ENCODE data around the gene TBX2.
"Not testable (repeated sequence)": the region's sequence is repeated elsewhere in the genome, so short reads cannot be mapped to it uniquely, and the experiment has no call there.

Gene TBX2

DNA sequence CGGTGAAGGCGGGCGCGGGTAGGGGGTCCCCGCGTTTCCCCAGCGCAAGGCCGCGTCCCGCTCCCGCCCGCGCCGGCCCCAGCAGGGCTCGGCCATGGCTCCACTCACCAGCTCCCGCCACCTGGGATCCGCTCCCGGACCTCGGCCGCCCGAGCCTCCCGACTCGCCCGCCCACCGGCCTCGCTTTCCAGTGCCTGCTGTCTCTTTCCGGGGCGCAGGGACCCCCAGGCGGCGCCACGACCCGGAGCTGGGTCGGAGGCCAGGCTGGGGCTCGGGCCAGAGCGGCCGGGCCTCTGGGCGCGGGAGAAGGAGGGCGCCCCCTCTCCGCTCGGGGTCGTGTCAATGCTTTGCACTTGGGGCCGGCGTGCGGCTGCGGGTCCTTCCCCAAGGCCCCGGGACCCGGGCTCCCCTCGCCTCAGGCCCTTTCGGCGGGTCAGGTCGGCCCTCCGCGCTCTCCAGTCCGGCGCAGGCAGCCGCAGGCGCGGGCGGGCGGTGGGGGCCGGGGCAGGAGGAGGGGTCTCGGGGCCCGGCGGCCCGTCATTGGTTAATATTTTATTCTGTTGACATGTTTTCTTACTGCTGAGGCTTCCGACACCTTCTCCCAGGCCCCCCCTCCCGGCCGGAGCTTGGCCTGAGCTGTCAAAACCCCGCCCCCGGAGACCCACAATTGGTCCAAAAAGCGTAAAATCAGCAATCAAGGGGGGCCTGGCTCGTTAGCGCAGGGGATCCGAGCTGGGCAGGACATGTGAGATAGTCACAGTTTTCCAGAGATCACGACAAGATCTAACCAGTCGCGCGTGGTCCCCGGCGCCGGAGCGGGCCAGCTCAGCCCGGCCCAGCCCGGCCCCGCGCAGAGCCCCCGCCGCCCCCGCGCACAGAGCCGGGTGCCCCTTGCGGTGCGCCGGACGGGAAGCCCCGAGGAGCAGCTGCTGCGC, at the start of gene TBX2:
TSS of gene TBX2 (plus strand) at position 713 of the 935 bp plus-strand sequence. CDS start 334 bp downstream, outside the sequence.
- DNase-seq, result peak; percentile 84

DNA sequence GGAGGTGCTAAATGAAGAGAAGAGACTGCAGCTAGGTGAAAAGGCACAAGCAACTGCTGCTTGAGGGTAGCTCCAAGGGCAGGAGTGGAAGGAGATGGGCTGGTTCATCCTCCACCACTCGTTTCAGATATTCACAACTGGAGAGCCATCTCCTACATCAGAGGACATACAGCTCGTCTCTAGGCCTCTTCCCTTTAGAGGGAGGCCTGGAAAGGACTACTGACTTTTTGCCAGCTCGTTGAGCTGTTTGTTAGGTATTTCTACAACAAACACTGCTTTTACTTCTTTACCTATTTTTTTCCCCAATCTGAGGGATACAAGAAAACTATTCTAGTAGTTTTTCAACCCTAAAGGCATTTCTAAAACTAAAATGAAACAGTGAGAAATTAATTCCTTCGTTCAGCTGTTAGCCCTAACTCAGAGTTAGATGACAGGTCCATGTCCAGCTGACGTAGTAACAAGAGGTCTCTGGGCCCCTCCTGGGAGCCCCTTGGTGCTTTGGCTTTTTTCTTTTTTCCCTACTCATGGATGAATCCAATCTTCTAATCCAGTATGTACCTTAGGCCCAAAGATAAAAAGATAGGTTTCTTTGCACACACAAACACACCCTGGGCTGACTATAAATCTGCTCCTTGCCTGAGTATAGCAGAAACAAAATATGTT, 47.8 kb upstream of the TBX2 start:
- DNase-seq, result no peak

DNA sequence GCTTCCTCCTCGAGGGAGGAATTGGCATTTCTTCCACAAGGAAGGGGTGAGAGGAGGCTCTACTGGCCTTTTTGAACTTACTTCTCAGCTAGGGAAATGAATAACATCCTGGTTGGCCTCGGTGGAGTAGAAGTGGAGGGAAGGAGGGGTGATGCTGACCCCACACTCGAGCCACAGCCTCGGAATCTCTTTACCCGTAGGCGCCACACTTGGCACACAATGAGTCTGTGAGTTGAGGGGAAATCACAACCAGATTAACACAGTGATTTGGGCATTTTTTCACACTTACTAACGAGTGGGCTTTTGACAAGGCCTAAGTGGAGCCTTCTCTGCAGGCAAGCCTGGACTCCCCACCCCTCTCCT, 47.3 kb upstream of the TBX2 start:
- DNase-seq, result no peak

DNA sequence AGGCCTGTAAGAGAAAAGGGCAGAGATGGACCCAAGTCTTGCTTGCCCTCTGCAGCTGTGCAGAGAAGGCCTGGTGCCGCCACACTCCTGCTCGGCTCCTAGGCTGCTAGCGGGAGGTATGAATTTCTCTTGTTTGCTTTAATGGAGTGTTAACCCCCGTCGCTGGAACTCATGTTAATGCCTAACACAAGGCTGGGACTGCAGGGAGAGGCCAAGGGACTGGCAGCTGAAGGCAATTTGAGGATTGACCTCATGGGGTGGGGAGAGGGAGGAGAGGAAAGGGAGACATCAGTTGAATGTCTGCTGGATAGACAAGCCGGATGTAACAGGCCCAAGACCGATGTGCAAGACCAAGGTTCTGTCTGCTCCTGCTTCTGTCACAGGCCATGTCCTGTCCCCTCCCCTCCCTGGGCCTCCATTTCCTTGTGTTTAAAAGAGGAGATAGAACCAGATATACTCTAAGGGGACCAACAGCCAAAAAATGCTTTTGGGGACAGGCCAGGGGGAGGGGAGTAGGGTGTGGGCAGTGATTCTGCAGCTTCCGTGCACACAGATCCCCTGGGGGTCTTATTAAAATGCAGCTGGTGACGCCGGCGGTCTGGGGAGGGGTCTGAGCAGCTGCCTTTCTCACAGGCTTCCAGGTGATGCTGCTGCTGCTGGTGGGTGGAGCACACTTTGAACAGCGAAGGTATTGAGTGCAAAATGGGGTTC, 46.7 kb upstream of the TBX2 start:
- DNase-seq, result no peak

DNA sequence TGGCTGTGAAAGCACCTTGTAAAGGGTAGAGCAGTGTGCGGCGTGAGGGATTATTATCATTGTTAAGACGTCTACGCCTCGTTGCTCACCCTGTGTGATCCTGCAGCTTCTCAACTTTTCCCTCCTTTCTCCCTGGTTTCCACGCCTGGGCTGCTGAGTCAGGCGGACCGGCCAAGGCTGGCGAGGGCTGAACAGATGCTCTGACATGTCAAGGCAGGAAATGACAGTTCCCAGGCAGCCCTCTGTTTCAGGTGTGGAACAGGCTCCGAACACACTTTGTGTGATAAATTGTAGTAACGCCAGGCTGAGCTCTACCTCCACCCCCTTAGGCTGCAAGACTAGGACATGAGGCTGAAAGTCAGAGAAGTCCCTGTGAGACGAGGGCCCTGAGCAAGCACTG, 46.0 kb upstream of the TBX2 start:
- DNase-seq, result no peak

DNA sequence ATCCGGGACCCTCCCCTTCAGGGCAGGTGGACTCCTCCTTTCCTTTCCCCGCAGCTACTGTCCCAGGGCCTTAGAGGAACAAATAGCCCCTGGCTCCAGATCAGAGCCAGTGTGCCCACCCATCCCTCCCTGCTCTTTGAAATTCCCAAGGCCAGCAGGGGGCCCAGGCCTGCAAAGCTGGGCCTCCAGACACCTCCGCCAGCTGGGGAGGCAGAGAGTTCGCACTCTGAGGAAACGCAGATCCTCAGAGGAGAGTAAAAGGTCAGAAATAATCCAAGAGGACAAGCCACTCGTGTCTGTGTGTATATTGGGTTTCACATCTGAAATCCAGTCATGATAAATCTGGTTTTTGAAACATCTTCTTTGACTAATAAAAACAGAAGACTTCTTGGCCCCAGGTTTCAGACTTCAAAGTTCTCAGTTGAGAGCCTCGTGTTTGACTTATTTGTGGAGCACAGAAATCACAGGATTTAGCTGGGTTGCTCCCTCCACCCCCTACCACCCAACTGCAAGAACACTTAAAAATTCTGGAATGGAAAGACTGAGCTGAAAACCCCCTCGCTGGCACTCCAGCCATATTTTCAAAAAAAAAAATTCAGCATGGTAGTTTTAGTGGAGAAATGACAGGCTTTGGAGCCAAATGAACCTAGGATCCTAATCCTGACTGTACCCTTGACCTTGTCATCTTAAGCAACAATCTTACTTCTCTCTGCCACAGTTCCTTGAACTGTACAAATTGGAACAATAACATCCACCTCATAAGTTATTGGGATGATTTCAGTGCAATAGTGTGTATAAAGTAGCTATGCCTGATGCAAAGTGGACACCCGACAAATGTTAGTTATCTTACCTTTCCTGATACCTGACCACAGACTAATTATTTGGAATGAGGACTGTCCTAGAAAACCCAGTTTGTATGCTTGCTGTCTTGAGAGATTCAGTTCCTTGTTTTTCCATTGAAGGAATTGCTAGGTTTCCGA, 44.5 kb upstream of the TBX2 start:
- DNase-seq, result no peak

DNA sequence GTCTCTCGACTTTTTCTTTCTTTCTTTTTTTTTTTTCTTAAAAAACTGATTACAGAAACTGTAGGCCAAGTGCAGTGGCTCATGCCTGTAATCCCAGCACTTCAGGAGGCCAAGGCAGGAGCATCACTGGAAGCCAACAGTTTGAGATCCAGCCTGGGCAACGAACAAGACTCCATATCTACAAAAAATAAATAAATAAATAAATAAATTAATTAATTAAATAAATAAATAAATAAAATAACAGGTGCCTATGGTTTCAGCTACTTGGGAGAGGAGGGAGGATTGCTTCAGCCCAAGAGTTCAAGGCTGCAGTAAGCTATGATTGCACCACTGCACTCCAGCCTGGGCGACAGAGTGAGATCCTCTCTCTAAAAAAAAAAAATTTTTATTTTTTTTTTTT, 42.6 kb upstream of the TBX2 start:
- not testable (repeated sequence) for DNase-seq

DNA sequence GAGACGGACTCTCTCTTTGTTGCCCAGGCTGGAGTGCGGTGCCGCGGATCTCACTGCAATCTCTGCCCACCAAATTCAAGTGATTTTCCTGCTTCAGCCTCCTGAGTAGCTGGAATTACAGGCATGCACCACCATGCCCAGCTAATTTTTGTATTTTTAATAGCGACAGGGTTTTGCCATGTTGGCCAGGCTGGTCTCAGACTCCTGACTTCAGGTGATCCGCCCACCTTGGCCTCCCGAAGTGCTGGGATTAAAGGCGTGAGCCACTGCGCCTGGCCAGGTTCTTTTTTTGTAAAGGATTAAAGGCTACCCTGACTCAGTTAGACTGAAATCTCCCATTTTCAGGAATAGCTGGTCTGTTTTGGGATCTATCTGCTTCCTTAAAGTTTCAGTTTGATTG, 40.1 kb upstream of the TBX2 start:
- not testable (repeated sequence) for DNase-seq

DNA sequence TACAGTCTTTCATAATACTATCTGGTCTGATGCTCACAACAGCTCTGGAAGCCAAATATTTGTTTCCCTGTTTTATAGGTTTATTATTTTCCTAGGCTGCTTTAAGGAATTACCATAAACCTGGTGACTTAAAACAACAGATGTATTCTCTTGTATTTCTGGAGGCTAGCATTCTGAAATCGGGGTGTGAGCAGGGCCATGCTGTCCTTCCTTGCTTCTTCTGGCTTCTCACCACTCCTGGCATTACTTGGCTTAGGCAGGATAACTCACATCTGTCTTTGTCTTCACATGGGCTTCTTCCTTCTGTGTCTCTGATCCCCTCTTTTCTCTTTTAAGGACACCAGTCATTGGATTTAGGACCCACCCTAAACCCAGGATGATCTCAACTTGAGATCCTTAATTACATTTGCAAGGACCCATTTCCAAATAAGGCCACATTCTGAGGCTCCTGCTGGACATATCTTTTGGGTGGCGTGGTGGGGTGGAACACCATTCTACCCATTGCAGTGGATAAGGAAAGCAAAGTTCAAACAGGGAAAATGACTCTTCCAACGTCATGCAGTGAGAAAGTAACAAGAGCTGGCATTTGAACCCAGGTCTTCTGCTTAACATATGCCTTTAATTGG, 39.2 kb upstream of the TBX2 start:
- DNase-seq, result no peak

DNA sequence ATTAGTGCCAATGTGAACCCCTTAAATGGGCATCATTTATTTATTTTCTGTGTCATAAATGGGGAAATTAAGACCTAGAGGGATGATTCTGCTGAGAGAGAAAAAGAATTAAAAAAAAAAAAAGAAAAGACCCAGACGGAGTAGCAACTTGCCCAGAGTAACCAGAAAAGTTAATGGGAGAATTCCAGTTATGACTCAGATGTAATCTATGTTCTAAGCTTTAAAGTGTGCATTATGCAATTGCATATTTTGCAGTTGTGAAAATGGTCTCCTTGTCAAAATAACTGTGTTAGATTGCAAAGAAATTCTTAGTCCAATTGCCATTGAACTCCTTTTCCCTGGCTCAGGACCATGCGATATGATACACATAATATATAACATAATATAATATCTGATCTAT, 38.6 kb upstream of the TBX2 start:
- DNase-seq, result no peak

DNA sequence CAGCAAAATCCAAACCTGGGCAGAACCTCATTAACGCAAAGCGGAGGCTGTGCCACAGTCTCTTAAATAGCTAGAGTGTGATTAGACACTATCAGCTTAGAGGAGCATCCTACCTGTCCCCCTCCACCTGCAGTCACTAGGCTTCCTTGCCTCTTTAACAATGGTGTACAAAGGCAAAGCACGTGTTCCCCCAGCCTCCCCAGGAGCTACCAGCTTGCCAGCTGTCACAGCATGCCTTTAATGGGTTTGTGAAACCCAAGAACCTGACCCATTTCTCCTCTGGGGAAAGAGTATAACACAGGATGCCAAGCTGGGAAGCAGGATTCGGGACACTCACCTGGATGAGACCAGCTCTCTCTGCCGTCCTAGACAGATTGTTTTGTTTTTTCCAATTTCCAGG, 37.2 kb upstream of the TBX2 start:
- DNase-seq, result no peak

DNA sequence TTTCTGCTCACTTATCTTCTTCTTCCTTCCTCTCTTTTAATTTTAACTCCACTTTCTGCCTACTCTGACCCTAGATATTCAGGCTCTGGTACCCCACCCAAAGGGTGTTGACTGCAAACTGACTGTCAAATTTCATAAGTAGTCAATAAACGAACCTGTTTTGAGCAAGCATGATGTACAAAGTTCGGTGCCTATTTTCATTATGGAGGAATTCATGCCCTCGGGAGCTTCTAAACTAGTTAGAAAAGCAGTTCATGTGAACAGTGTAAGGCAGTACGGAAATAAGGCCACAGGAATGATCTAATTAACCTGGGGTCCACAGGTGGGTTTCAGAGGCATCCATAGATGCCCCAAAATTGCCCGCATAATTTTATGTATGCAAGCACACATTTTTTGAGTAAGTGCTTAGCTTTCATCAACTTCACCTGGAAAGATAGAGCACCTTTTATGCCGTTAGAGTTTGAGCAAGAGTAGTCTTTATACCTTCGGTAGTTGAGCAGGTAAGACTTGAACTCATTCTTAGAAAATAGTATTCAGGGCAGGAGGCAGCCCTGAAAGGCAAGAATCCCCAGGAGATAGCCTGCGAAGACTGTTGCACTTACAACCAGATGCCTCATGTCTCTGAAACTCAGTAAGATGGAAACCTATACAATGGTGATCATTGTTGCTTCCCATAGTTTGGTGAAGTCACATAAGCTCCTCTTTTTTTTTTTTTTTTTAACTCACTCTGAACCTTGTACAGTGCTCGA, 36.6 kb upstream of the TBX2 start:
- DNase-seq, result no peak

DNA sequence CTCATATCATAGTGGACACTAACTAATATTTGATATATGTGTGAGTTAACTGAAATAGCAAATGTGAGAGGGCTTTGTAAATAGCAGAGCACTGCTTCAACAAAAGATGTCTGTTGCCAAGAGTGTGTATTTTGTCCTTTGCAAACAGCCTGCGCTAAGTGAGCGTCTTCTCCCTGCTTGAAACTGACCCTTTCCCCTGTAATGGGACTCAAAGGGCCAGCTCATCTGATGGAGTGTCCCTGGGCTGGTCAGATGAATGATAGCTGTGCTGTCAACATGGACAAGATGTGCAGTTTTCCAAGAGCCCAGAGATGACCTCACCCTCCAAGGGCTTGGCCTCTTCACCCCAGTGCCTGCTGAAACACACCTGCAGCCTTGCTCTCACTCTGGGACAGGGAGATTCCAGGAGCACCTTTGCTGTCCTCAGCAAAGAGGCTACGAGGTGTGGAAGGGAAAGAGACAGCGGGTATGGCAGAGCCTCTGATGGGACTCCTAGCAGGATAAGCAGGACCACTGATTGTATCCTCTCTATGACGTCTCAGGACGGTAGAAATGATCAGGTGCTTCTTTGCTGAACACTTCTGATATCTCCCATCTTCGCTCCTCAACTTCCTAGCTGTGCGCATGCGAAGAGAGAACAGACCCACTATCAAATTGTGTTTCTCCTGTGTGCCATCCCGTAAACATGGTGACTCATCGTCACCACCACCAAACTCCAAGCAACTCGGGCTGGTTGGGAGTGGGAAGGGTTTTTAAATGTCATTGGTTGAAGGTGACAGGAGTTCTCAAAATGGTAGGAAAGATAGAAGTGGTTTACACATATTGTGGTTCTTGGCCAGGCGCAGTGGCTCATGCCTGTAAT, 35.8 kb upstream of the TBX2 start:
- no peak for DNase-seq

DNA sequence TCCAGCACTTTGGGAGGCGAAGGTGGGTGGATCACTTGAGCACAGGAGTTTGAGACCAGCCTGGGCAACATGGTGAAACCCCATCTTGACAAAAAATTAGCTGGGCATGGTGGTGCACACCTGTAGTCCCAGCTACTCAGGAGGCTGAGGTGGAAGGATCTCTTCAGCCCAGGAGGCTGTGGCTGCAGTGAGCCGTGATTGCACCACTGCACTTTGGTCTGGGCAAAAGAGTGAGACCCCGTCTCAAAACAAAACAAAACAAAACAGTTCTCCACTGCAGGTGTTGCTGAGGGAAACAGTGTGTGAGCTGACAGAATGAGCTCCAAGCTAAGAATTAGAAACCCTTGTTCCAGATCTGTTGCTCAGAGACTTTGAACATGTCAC, 35.2 kb upstream of the TBX2 start:
- DNase-seq, result no peak

DNA sequence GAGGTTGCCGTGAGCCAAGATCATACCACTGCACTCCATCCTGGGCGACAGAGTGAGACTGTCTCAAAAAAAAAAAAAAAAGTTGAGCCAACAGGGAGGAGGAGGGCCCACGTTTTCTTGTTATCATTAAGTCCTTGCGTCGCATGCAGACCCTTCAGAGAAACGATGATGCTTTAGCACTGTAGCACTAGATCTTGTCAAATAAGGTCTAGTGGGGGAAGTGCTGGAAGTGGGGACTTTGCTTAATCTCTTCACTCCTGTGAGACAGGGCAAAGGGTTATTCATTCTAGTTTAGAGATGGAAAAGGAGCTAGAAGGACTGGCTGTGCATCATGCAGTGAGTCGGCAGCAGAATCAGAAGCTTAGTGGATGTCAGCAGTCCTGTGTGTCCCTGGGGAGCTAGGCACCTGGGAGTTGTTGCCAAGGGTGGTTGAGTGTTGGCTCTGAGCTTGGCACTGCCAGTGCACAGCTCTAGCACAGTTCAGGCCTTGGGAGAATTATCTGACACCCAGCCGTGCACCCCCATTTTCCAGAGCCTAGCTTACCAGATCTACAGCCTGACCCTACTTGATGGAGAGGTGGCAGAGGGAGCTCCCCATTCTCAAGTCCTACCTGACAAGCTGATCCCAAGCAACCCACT, 33.4 kb upstream of the TBX2 start:
- no peak for DNase-seq

DNA sequence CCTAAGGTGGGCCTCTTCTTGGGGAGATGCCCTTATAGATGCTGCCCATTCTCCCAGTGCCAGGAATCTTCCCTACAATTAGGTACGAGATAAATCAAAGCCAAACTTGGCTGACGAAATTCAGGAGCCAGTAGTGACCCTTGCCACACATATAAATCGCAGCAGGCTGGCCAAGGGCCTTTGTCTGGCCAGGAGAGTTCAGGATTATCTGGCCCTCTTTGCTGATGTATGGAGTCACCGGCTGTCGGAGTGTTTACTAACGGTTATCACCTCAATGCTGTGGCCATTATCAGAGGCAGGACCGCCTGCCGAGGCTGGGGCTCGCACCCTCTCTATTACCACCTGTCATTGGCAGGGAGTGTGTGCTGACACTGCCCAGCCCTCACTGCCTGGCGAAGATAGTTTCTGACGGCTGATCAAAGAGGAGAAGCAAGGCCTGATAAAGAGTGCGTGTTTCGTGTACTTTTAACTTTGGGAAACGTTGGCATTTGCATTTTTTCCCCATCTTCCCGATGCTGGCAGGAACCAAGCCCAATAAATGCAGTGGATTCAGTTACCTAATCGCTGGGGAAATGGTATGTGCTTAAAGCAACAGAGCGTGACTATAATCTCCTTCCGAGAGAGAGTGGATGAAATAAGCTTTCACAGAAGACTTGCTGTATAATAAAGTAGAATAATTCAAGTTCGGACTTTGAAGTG, 32.8 kb upstream of the TBX2 start:
- no peak for DNase-seq

DNA sequence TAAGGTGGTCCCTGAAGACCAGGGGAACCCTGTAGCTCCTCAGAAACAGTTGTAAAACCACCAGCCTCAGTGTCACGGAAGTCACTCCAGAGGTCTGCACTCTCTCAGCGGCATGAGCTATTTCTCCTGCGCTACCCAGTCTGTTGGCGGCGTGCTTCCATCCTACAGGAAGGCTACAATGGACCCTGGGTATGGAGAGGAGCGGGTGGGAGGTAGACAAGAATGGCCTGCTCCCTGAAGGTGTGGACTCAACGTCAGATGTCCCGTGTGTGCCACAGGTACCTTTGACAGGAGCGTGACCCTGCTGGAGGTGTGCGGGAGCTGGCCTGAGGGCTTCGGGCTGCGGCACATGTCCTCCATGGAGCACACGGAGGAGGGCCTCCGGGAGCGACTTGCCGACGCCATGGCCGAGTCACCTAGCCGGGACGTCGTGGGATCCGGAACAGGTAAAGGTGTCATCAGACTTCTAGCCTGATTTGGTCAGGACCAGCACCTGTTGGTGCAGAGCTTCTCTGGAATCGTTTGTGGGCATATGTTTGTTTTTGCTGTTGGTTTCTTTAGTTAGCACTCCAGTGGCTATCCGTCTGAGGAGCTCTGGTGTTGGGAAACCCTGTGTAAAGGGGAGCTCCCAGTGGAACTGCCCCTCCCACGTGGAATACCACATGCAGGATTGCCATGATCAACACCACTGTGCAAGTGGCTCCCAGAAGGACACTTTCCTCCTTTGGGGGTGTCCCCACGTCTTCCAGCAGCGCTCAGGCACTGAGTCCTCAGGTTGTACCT, 31.4 kb upstream of the TBX2 start:
- DNase-seq, result no peak

DNA sequence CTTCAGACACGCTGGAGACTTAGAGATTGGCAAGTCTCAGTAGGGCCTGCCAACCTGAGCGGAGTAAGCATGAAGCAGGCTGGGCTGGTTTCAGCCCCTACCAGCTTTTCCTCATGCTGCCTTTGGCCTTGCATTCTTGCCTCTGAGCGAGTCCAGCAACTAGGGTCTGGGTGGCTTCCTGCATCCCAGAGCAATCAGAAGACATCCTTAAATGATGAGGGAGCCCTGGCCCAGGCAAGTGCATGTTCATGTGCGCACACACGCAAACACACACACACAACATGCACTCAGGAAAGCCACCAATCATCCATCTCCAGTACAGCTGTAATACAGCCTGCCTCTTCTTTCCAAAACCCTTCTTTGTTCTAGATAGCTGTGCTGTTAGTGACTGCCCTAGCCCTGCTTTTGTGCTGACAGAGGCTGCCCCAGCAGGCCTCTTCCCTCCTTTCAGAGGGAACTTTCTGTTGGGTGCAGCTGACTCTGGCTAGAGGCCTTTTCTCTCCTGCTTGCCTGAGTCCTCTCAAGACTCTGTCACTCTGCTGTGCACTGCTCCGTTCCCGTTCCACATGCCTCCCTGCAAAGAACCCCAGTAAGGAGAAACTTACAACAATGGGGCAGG, 30.7 kb upstream of the TBX2 start:
- no peak for DNase-seq

Data from right forelimb (tissue), 1 donor.